Right lobe of liver (tissue), 6 donors: ENCODE results near the gene MPDU1. TPM values are rescaled to one million over a fixed set of nuclear protein-coding genes. Genes with fewer than 3 reads are reported as not detected.

Source experiments
- ATAC-seq, 4 donors: fragments of 200-7000 bp; cut with Tn5 transposase; one replicate each; pipeline ENCODE4 v1.9.1; 2020; ENCODE audit warnings: mild to moderate bottlenecking in 4 of 4, moderate library complexity in 4 of 4
- DNase-seq, 3 donors: peaks; one replicate each; pipeline ENCODE4 v3.0.0-alpha.2; 2020
- H3K27ac ChIP-seq, 3 donors: fragments of 200-600 bp; one replicate each; pipeline ENCODE4 v1.8.0; 2022
- H3K27me3 ChIP-seq, 2 donors: fragments of 200-600 bp; one replicate each; pipeline ENCODE4 v1.8.0; 2022
- H3K36me3 ChIP-seq, 4 donors: fragments of 200-600 bp; sonication (generic) in 1 of 4; one replicate each; pipeline versions ENCODE4 v1.5.1 to v1.8.0; 2017 to 2022; ENCODE audit warnings: control low read depth in 1 of 4
- H3K4me1 ChIP-seq, 4 donors: fragments of 200-600 bp; sonication (generic) in 1 of 4; one replicate each; pipeline versions ENCODE4 v1.5.1 to v1.8.0; 2017 to 2022; ENCODE audit warnings: control low read depth in 1 of 4
- H3K4me3 ChIP-seq, 3 donors: fragments of 200-600 bp; one replicate each; pipeline ENCODE4 v1.8.0; 2022
- H3K9me3 ChIP-seq, 4 donors: fragments of 200-600 bp; sonication (generic) in 1 of 4; one replicate each; pipeline versions ENCODE4 v1.5.1 to v1.8.0; 2017 to 2022; ENCODE audit warnings: control low read depth in 1 of 4
- POLR2A ChIP-seq: fragments of 450-650 bp; IDR thresholded peaks from one replicate; pipeline ENCODE4 v1.6.1; 2017; ENCODE audit warnings: antibody characterized with exemption, mild to moderate bottlenecking
- WGBS: methylation state at CpG from one replicate; pipeline ENCODE4 v1.1.6; 2018; ENCODE audit warnings: low coverage, low lambda C conversion rate; ENCODE audit not compliant: insufficient coverage; ENCODE audit errors: missing lambda C conversion rate; 5-methylcytosine and 5-hydroxymethylcytosine counted together
- intact Hi-C, 2 donors: fragments of 100-400 bp; cut with DNase I; formaldehyde crosslinking; loops; one replicate each; pipeline versions ENCODE4 v1.11.2 to v1.14.1; 2022
- total RNA-seq, 6 experiments: library from RNA; depleted of rRNA in 2 of 6; stranded (reverse); fragments of >200 nt in 2 of 6; fragmentation: NEBNext Ultra II Directional in 3 of 6; extraction: Animal tissue kit (Norgen Biotek cat#: 25700) in 3 of 6; gene quantifications; one replicate each; pipeline versions ENCODE4 v1.1.0 to v1.2.4, GENCODE V29; 2016 to 2023
- TF ChIP-seq, protein P1 (sequence below), 4 donors: fragments of 200-600 bp in 3 of 4; fragments of 450-650 bp in 1 of 4; IDR thresholded peaks; one replicate each; pipeline versions ENCODE4 v1.5.1 to v1.8.0; 2016 to 2022; ENCODE audit warnings: antibody characterized with exemption in 4 of 4, mild to moderate bottlenecking in 2 of 4
- donor health status: DM: no; HTN: yes; CAD: no.
- donor health status: DM: no; HTN: no; CAD: no.
- donor health status: DM: no; HTN: no; CAD: no.
- donor health status: DM: no; HTN: yes; CAD: no.
- donor health status: DM: no; HTN: yes; CAD: no.

MPDU1 gene
- total RNA-seq, 6 experiments from 2014 or later = 54.2 to 199 (median 63.3) TPM

- no peak overlapping the region for H3K4me3 ChIP-seq
- intact Hi-C loops = no loop called here
- H3K4me1 ChIP-seq = peaks cover 0 to 20% (median 11%) of the 10 kb centered on the region in 4 donors
- WGBS = 60% methylated on average over 9 of the region's 12 CpGs
- H3K36me3 ChIP-seq = no peaks in the 10 kb centered on the region
- ATAC-seq (no peak), DNase-seq (no peak)
- no peak for TF ChIP-seq POLR2A
- TF ChIP-seq, protein P1, sequence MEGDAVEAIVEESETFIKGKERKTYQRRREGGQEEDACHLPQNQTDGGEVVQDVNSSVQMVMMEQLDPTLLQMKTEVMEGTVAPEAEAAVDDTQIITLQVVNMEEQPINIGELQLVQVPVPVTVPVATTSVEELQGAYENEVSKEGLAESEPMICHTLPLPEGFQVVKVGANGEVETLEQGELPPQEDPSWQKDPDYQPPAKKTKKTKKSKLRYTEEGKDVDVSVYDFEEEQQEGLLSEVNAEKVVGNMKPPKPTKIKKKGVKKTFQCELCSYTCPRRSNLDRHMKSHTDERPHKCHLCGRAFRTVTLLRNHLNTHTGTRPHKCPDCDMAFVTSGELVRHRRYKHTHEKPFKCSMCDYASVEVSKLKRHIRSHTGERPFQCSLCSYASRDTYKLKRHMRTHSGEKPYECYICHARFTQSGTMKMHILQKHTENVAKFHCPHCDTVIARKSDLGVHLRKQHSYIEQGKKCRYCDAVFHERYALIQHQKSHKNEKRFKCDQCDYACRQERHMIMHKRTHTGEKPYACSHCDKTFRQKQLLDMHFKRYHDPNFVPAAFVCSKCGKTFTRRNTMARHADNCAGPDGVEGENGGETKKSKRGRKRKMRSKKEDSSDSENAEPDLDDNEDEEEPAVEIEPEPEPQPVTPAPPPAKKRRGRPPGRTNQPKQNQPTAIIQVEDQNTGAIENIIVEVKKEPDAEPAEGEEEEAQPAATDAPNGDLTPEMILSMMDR (IDR thresholded peaks at IDR 0.05) = no peak
- H3K9me3 ChIP-seq = no peaks in the 10 kb centered on the region
- no peaks in the 10 kb centered on the region for H3K27me3 ChIP-seq
- no peak overlapping the region for H3K27ac ChIP-seq
Measured at GRCh38 chr17:7556627-7557026, 27.0 kb upstream of the MPDU1 start.

DNA sequence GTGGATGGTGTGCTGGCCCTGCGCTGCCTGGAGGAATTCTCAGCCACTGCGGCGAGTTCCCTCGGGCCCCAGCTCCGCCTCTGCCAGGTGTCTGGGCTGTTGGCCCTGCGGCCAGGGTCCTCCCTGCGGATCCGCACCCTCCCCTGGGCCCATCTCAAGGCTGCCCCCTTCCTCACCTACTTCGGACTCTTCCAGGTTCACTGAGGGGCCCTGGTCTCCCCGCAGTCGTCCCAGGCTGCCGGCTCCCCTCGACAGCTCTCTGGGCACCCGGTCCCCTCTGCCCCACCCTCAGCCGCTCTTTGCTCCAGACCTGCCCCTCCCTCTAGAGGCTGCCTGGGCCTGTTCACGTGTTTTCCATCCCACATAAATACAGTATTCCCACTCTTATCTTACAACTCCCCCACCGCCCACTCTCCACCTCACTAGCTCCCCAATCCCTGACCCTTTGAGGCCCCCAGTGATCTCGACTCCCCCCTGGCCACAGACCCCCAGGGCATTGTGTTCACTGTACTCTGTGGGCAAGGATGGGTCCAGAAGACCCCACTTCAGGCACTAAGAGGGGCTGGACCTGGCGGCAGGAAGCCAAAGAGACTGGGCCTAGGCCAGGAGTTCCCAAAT, 26.4 kb upstream of the MPDU1 start:
- no peak for DNase-seq

GRCh38 chr17:7557775-7558543, 25.7 kb upstream of the MPDU1 start:
- DNase-seq (peak; percentile 87 to 93 (median 91)), ATAC-seq (peak; percentile 64 to 76 (median 67))
- Histone ChIP-seq H3K27me3 (no peaks in the 10 kb centered on the region), H3K36me3 (no peaks in the 10 kb centered on the region), H3K27ac (peak overlapping the region; percentile 74 to 92 (median 78)), H3K4me1 (peaks cover 0 to 27% (median 14%) of the 10 kb centered on the region in 4 donors), H3K9me3 (no peaks in the 10 kb centered on the region), H3K4me3 (peak overlapping the region; percentile 14 to 41 (median 37))
- TF ChIP-seq, protein P1 (IDR thresholded peaks at IDR 0.05) = no peak
- peak; percentile 74 for TF ChIP-seq POLR2A
- intact Hi-C loops = no loop called here
- 4% methylated on average over 14 of the region's 21 CpGs for WGBS

More for the DNA sequence above, 26.4 kb upstream of the MPDU1 start:
- intact Hi-C loops = no loop called here
- Histone ChIP-seq H3K4me3 (no peak overlapping the region), H3K27ac (peak overlapping the region; percentile 74 to 92 (median 78)), H3K36me3 (no peaks in the 10 kb centered on the region), H3K9me3 (no peaks in the 10 kb centered on the region), H3K27me3 (no peaks in the 10 kb centered on the region), H3K4me1 (peaks cover 0 to 20% (median 11%) of the 10 kb centered on the region in 4 donors)
- TF ChIP-seq POLR2A = no peak
- TF ChIP-seq, protein P1 (IDR thresholded peaks at IDR 0.05) = no peak
- ATAC-seq = no peak
- 52% methylated on average over 8 of the region's 19 CpGs for WGBS

DNA sequence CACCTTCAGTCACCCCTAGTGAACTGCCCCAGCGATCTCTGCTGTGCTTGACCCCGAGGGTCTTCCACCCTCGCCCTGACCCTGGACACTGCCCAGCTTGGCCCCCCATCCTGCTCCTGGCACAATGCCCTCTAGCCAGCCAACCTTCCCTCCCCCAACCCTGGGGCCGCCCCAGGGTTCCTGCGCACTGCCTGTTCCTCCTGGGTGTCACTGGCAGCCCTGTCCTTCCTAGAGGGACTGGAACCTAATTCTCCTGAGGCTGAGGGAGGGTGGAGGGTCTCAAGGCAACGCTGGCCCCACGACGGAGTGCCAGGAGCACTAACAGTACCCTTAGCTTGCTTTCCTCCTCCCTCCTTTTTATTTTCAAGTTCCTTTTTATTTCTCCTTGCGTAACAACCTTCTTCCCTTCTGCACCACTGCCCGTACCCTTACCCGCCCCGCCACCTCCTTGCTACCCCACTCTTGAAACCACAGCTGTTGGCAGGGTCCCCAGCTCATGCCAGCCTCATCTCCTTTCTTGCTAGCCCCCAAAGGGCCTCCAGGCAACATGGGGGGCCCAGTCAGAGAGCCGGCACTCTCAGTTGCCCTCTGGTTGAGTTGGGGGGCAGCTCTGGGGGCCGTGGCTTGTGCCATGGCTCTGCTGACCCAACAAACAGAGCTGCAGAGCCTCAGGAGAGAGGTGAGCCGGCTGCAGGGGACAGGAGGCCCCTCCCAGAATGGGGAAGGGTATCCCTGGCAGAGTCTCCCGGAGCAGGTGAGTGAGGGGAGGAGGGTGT, 24.9 kb upstream of the MPDU1 start, which contains the start of gene TNFSF13:
TSS of gene TNFSF13 (plus strand) at position 207 of the 776 bp plus-strand sequence. CDS start at position 497, 290 bp downstream.
- TF ChIP-seq, protein P1 (IDR thresholded peaks at IDR 0.05) = no peak
- DNase-seq = peak in 2 of 3 donors; percentile 55 to 75
- intact Hi-C loops = no loop called here
- WGBS = 38% methylated on average over 13 of the region's 16 CpGs
- Histone ChIP-seq H3K4me1 (peaks cover 0 to 30% (median 15%) of the 10 kb centered on the region in 4 donors), H3K4me3 (peak within 1 kb of the TSS; percentile 14 to 41 (median 37)), H3K36me3 (no peaks in the 10 kb centered on the region), H3K9me3 (no peaks in the 10 kb centered on the region), H3K27ac (peak within 1 kb of the TSS; percentile 74 to 92 (median 78)), H3K27me3 (no peaks in the 10 kb centered on the region)
- ATAC-seq = peak; percentile 10 to 23 (median 22)
